Neural progenitor cell (in vitro differentiated cells): ENCODE data around the gene PRDM15. TPM values are rescaled to one million over a fixed set of nuclear protein-coding genes. Genes with fewer than 3 reads are reported as not detected.

ENCODE experiments used
- DNase-seq: peaks from one replicate; pipeline ENCODE4 v3.0.0-alpha.2; 2016; ENCODE audit warnings: low spot score
- H2AFZ ChIP-seq: fragments of 200-600 bp; sonication (generic); replicated peaks from 2 replicates; pipeline ENCODE4 v1.6.1; 2016; ENCODE audit warnings: antibody characterized with exemption
- H3F3A ChIP-seq: fragments of 200-600 bp; sonication (generic); 2 replicates; pipeline ENCODE4 v1.6.1; 2016; ENCODE audit warnings: antibody characterized with exemption, low read depth
- H3K27ac ChIP-seq: fragments of 200-600 bp; sonication (generic); 2 replicates; pipeline ENCODE4 v1.5.1; 2016; ENCODE audit warnings: mild to moderate bottlenecking
- H3K27me3 ChIP-seq: fragments of 200-600 bp; sonication (generic); 2 replicates; pipeline ENCODE4 v1.6.1; 2016; ENCODE audit warnings: mild to moderate bottlenecking, moderate library complexity
- H3K36me3 ChIP-seq: fragments of 200-600 bp; sonication (generic); 2 replicates; pipeline ENCODE4 v1.5.1; 2016
- H3K4me1 ChIP-seq: fragments of 200-600 bp; sonication (generic); 2 replicates; pipeline ENCODE4 v1.6.1; 2016; ENCODE audit warnings: mixed run types
- H3K4me2 ChIP-seq: fragments of 200-600 bp; sonication (generic); 2 replicates; pipeline ENCODE4 v1.6.1; 2016
- H3K4me3 ChIP-seq: fragments of 200-600 bp; sonication (generic); 2 replicates; pipeline ENCODE4 v1.5.1; 2016
- H3K79me2 ChIP-seq: fragments of 200-600 bp; sonication (generic); 2 replicates; pipeline ENCODE4 v1.6.1; 2016; ENCODE audit warnings: low read depth
- H3K9ac ChIP-seq: fragments of 200-600 bp; sonication (generic); 2 replicates; pipeline ENCODE4 v1.6.1; 2016
- H3K9me3 ChIP-seq: fragments of 200-600 bp; sonication (generic); 2 replicates; pipeline ENCODE4 v1.5.1; 2016; ENCODE audit warnings: low read depth
- H4K20me1 ChIP-seq: fragments of 200-600 bp; sonication (generic); 2 replicates; pipeline ENCODE4 v1.6.1; 2016; ENCODE audit warnings: low read depth
- H3K27ac Mint-ChIP-seq: 3 replicates; pipeline ENCODE4 v1.8.0; 2021; ENCODE audit warnings: mixed read lengths
- H3K27me3 Mint-ChIP-seq: 2 replicates; pipeline ENCODE4 v1.8.0; 2022; ENCODE audit warnings: low read depth, mild to moderate bottlenecking, inconsistent platforms, moderate library complexity, mixed read lengths; ENCODE audit not compliant: insufficient read depth
- H3K36me3 Mint-ChIP-seq: 3 replicates; pipeline ENCODE4 v1.8.0; 2021; ENCODE audit warnings: mixed read lengths
- H3K4me1 Mint-ChIP-seq: 3 replicates; pipeline ENCODE4 v1.8.0; 2021; ENCODE audit warnings: mixed read lengths
- H3K4me3 Mint-ChIP-seq: 3 replicates; pipeline ENCODE4 v1.8.0; 2021; ENCODE audit warnings: mild to moderate bottlenecking, moderate library complexity, mixed read lengths
- H3K9me3 Mint-ChIP-seq: 3 replicates; pipeline ENCODE4 v1.8.0; 2020; ENCODE audit warnings: mixed read lengths
- EZH2 ChIP-seq: fragments of 200-600 bp; sonication (generic); IDR thresholded peaks from 2 replicates; pipeline ENCODE4 v1.6.1; 2017; ENCODE audit warnings: antibody characterized with exemption, mild to moderate bottlenecking, moderate library complexity
- EZH2phosphoT487 ChIP-seq: fragments of 200-600 bp; sonication (generic); IDR thresholded peaks from 2 replicates; pipeline ENCODE4 v1.6.1; 2017; ENCODE audit warnings: antibody characterized with exemption
- total RNA-seq: library from RNA; depleted of rRNA; stranded (reverse); fragments of >200 nt; gene quantifications from 2 replicates; pipeline ENCODE4 v1.2.3, GENCODE V29; 2015; ENCODE audit warnings: low replicate concordance
- TF ChIP-seq, protein P1 (sequence below): fragments of 200-600 bp; sonication (generic); IDR thresholded peaks from 2 replicates; pipeline ENCODE4 v1.5.1; 2017; ENCODE audit warnings: antibody characterized with exemption, mild to moderate bottlenecking

Gene PRDM15
- total RNA-seq, 1 donor from 2014 or later = 9.0 TPM

DNA sequence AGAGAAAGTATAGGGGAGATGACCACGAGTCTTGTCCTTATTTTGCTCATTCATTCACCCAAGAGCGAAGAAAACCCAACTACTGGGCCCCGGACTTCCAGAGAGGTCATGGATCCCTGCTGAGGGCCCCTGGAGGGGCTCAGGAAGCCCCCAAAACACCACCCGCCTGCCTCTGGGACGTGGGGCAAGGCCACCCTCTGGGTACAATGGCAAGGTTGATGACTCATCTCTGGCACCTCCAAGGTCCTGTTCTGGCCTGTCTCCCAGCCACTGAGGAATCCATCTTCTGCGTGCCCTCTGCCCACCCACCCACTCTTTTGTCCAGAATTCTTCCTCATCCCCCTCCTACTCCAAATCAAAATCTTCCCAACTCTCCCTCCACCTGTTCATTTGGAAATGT, 21.3 kb upstream of the PRDM15 start:
- TF ChIP-seq EZH2phosphoT487 (no peak), EZH2 (no peak)
- TF ChIP-seq, protein P1, sequence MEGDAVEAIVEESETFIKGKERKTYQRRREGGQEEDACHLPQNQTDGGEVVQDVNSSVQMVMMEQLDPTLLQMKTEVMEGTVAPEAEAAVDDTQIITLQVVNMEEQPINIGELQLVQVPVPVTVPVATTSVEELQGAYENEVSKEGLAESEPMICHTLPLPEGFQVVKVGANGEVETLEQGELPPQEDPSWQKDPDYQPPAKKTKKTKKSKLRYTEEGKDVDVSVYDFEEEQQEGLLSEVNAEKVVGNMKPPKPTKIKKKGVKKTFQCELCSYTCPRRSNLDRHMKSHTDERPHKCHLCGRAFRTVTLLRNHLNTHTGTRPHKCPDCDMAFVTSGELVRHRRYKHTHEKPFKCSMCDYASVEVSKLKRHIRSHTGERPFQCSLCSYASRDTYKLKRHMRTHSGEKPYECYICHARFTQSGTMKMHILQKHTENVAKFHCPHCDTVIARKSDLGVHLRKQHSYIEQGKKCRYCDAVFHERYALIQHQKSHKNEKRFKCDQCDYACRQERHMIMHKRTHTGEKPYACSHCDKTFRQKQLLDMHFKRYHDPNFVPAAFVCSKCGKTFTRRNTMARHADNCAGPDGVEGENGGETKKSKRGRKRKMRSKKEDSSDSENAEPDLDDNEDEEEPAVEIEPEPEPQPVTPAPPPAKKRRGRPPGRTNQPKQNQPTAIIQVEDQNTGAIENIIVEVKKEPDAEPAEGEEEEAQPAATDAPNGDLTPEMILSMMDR = no peak
- no peaks in the 10 kb centered on the region for H4K20me1 ChIP-seq
- no peak for DNase-seq
- H3K27ac ChIP-seq = no peak overlapping the region
- no peaks in the 10 kb centered on the region for H3K27me3 ChIP-seq
- no peak overlapping the region for H2AFZ ChIP-seq
- H3K79me2 ChIP-seq = no peaks in the 10 kb centered on the region
- H3K4me1 ChIP-seq = peaks cover 39% of the 10 kb centered on the region
- no peak overlapping the region for H3K9ac ChIP-seq
- H3K4me1 Mint-ChIP-seq = peaks cover 30% of the 10 kb centered on the region
- no peaks in the 10 kb centered on the region for H3K9me3 ChIP-seq
- peaks cover 9% of the 10 kb centered on the region for H3K36me3 Mint-ChIP-seq
- H3K27me3 Mint-ChIP-seq = peaks cover 7% of the 10 kb centered on the region
- H3K9me3 Mint-ChIP-seq = no peaks in the 10 kb centered on the region
- H3K27ac Mint-ChIP-seq = no peak overlapping the region
- no peak overlapping the region for H3K4me2 ChIP-seq
- H3K36me3 ChIP-seq = no peaks in the 10 kb centered on the region
- peaks cover 4% of the 10 kb centered on the region for H3F3A ChIP-seq
- H3K4me3 Mint-ChIP-seq = no peak overlapping the region
- no peak overlapping the region for H3K4me3 ChIP-seq

DNA sequence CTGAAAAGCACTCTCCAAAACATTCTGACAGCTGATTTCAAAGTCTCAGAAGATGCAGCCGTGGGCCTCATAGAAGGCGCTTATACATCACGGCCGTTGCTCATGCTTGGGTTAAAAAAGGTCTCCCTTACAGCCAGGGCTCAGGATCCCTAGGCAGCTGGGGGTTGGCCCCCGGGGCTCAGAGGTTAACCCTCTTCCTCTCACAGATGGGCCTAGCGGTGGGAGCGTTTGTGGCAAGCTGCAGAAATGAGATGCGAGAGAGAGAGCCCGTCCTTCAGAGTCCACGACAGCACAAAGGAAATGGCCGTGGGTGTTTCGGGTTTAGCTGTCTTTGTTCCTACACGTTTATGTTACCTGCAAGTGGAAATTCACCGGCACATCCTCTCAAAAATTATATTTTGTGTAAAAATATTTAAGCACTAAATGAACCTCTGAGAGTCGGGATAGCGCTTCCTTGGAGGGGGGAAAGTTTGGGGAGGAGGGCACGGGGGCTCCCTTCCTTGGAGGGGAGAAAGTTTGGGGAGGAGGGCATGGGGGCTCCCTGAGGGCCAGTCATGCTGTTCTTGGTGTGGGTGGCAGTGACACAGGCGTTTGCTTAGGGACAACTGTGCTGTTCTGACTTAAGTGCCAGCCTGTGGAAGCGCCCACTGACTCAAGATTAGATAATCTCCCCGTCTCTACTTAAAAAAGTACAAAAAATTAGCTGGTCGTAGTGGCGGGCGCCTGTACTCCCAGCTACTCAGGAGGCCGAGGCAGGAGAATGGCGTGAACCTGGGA, 20.5 kb upstream of the PRDM15 start:
- peaks cover 4% of the 10 kb centered on the region for H3F3A ChIP-seq
- Mint-ChIP-seq H3K9me3 (no peaks in the 10 kb centered on the region), H3K27me3 (peaks cover 7% of the 10 kb centered on the region), H3K27ac (peak overlapping the region; percentile 66), H3K4me3 (no peak overlapping the region), H3K4me1 (peaks cover 30% of the 10 kb centered on the region), H3K36me3 (peaks cover 9% of the 10 kb centered on the region)
- no peaks in the 10 kb centered on the region for H3K79me2 ChIP-seq
- peaks cover 42% of the 10 kb centered on the region for H3K4me1 ChIP-seq
- H3K9ac ChIP-seq = no peak overlapping the region
- no peak overlapping the region for H3K27ac ChIP-seq
- DNase-seq = no peak
- no peak overlapping the region for H3K4me2 ChIP-seq
- H2AFZ ChIP-seq = no peak overlapping the region
- no peaks in the 10 kb centered on the region for H4K20me1 ChIP-seq
- H3K36me3 ChIP-seq = no peaks in the 10 kb centered on the region
- no peak overlapping the region for H3K4me3 ChIP-seq
- no peaks in the 10 kb centered on the region for H3K27me3 ChIP-seq
- TF ChIP-seq, protein P1 = no peak
- TF ChIP-seq EZH2phosphoT487 = no peak
- no peak for TF ChIP-seq EZH2
- H3K9me3 ChIP-seq = no peaks in the 10 kb centered on the region

DNA sequence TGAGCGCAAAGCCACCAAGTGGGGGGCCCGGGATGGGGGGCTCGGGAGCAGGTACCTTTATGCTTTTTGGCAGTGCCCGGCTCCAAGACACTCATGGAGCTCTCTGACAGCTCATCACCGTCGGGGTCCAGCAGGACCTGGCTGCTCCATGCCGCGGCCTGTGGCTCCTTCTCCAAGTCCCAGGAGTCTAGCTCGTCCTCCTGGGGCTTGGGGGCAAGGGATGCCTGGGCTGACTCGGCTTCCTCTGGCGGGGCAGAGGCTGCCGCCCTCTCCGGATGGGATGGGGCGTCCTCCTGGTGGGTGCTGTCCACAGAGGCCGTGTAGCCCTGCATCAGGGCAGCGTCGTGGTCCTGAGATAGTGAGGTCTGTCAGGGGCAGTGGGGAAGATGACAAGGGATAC, 19.9 kb upstream of the PRDM15 start:
- H3K4me2 ChIP-seq = no peak overlapping the region
- Mint-ChIP-seq H3K4me1 (peaks cover 30% of the 10 kb centered on the region), H3K27me3 (peaks cover 7% of the 10 kb centered on the region), H3K9me3 (no peaks in the 10 kb centered on the region), H3K4me3 (no peak overlapping the region), H3K27ac (peak overlapping the region; percentile 66), H3K36me3 (peaks cover 9% of the 10 kb centered on the region)
- no peaks in the 10 kb centered on the region for H3K79me2 ChIP-seq
- no peaks in the 10 kb centered on the region for H4K20me1 ChIP-seq
- TF ChIP-seq EZH2phosphoT487 = no peak
- TF ChIP-seq, protein P1 = no peak
- TF ChIP-seq EZH2 = no peak
- peaks cover 4% of the 10 kb centered on the region for H3F3A ChIP-seq
- H3K9ac ChIP-seq = no peak overlapping the region
- DNase-seq = no peak
- no peak overlapping the region for H3K4me3 ChIP-seq
- H3K27ac ChIP-seq = no peak overlapping the region
- no peaks in the 10 kb centered on the region for H3K9me3 ChIP-seq
- no peak overlapping the region for H2AFZ ChIP-seq
- no peaks in the 10 kb centered on the region for H3K27me3 ChIP-seq
- H3K4me1 ChIP-seq = peaks cover 42% of the 10 kb centered on the region
- no peaks in the 10 kb centered on the region for H3K36me3 ChIP-seq
